Trophoblast cell (in vitro differentiated cells and primary cell): ENCODE results near the gene SPATA46.

Source experiments
- DNase-seq, 2 donors: peaks; one replicate each; pipeline ENCODE4 v3.0.0-alpha.2; 2016
- H2AFZ ChIP-seq: 2 replicates; pipeline ENCODE4 v1.6.1; 2013; ENCODE audit warnings: low read length, moderate library complexity, mild to moderate bottlenecking; ENCODE audit not compliant: insufficient read depth, poor library complexity
- H2AK5ac ChIP-seq: 2 replicates; pipeline ENCODE4 v1.6.1; 2013; ENCODE audit warnings: mild to moderate bottlenecking, low read length
- H2BK120ac ChIP-seq: 2 replicates; pipeline ENCODE4 v1.6.1; 2013; ENCODE audit warnings: low read length, mild to moderate bottlenecking, moderate library complexity; ENCODE audit not compliant: insufficient read depth, poor library complexity
- H2BK12ac ChIP-seq: 2 replicates; pipeline ENCODE4 v1.6.1; 2013; ENCODE audit warnings: mild to moderate bottlenecking, low read length, moderate library complexity
- H2BK5ac ChIP-seq: 2 replicates; pipeline ENCODE4 v1.6.1; 2013; ENCODE audit warnings: low read length, low read depth, moderate library complexity, mild to moderate bottlenecking; ENCODE audit not compliant: poor library complexity
- H3K14ac ChIP-seq: 2 replicates; pipeline ENCODE4 v1.6.1; 2013; ENCODE audit warnings: mild to moderate bottlenecking, low read length
- H3K18ac ChIP-seq: 2 replicates; pipeline ENCODE4 v1.6.1; 2013; ENCODE audit warnings: mild to moderate bottlenecking, low read length
- H3K23ac ChIP-seq: 2 replicates; pipeline ENCODE4 v1.6.1; 2013; ENCODE audit warnings: low read length
- H3K27ac ChIP-seq: 2 replicates; pipeline ENCODE4 v1.5.1; 2013; ENCODE audit warnings: low read depth, mild to moderate bottlenecking, inconsistent platforms, low read length, moderate library complexity
- H3K27me3 ChIP-seq: 2 replicates; pipeline ENCODE4 v1.6.1; 2013; ENCODE audit warnings: inconsistent platforms, mild to moderate bottlenecking, low read length, moderate library complexity; ENCODE audit not compliant: insufficient read depth
- H3K36me3 ChIP-seq, 2 experiments: 1 replicate in 1 of 2; 2 replicates in 1 of 2; pipeline ENCODE4 v1.6.1; 2013; ENCODE audit warnings: low read length in 2 of 2, mild to moderate bottlenecking in 2 of 2, moderate library complexity in 1 of 2; ENCODE audit not compliant: insufficient read depth in 2 of 2, control insufficient read depth in 1 of 2
- H3K4ac ChIP-seq: 2 replicates; pipeline ENCODE4 v1.6.1; 2013; ENCODE audit warnings: low read depth, mild to moderate bottlenecking, low read length, moderate library complexity
- H3K4me1 ChIP-seq, 2 experiments: 1 replicate in 1 of 2; 2 replicates in 1 of 2; pipeline ENCODE4 v1.6.1; 2013; ENCODE audit warnings: low read length in 2 of 2, mild to moderate bottlenecking in 2 of 2, moderate library complexity in 1 of 2; ENCODE audit not compliant: insufficient read depth in 2 of 2, control insufficient read depth in 1 of 2
- H3K4me2 ChIP-seq: 2 replicates; pipeline ENCODE4 v1.6.1; 2013; ENCODE audit warnings: inconsistent platforms, mild to moderate bottlenecking, low read length, moderate library complexity
- H3K4me3 ChIP-seq: 2 replicates; pipeline ENCODE4 v1.5.1; 2013; ENCODE audit warnings: mild to moderate bottlenecking, low read depth, low read length, inconsistent platforms
- H3K79me1 ChIP-seq: one replicate; pipeline ENCODE4 v1.6.1; 2013; ENCODE audit warnings: low read length
- H3K79me2 ChIP-seq: 2 replicates; pipeline ENCODE4 v1.6.1; 2013; ENCODE audit warnings: low read length, mild to moderate bottlenecking; ENCODE audit not compliant: control insufficient read depth, insufficient read depth, poor library complexity
- H3K9ac ChIP-seq: 2 replicates; pipeline ENCODE4 v1.6.1; 2013; ENCODE audit warnings: mild to moderate bottlenecking, low read length
- H3K9me3 ChIP-seq: 2 replicates; pipeline ENCODE4 v1.6.1; 2013; ENCODE audit warnings: low read depth, mild to moderate bottlenecking, control low read depth, inconsistent platforms, low read length; ENCODE audit not compliant: insufficient read depth
- H4K12ac ChIP-seq: 2 replicates; pipeline ENCODE4 v1.6.1; 2013; ENCODE audit warnings: low read depth, mild to moderate bottlenecking, low read length, moderate library complexity
- H4K8ac ChIP-seq: 2 replicates; pipeline ENCODE4 v1.6.1; 2013; ENCODE audit warnings: low read depth, mild to moderate bottlenecking, low read length, moderate library complexity
- H4K91ac ChIP-seq: one replicate; pipeline ENCODE4 v1.6.1; 2013; ENCODE audit warnings: low read depth, mild to moderate bottlenecking, low read length, moderate library complexity
- WGBS: extraction: QIAGEN DNeasy Blood & Tissue Kit; methylation state at CpG from one replicate; pipeline ENCODE4 v1.1.7; 2013; ENCODE audit warnings: missing lambda C conversion rate; ENCODE audit not compliant: insufficient read length, insufficient coverage; ENCODE audit errors: extremely low coverage; 5-methylcytosine and 5-hydroxymethylcytosine counted together

SPATA46 gene

DNA sequence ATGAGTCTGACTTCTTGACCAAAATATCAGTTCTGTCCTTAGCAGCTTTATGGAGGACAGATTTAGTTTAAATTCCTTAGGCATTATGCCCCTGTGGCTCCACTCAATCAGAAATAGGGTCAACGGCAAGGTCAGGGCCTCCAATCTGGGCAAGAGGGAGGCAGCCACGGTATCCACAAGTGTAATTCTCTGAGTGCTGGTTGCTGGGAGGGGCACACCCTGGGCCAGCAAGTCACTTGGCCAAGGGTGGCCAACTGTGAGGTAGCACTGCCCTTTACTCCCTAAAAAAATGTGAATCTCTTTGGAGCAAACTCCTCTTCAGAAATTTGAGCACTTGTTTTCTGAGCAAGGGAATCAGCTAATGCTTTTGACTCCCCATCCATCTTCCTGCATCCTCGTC, 12.8 kb downstream of the SPATA46 start:
- H3K23ac ChIP-seq, result no peak overlapping the region
- H3K14ac ChIP-seq, result no peak overlapping the region
- no peak overlapping the region for H2BK120ac ChIP-seq
- H3K27me3 ChIP-seq, result no peaks in the 10 kb centered on the region
- no peak overlapping the region for H3K4me3 ChIP-seq
- no peak overlapping the region for H3K18ac ChIP-seq
- H3K4ac ChIP-seq, result no peak overlapping the region
- no peak overlapping the region for H3K4me2 ChIP-seq
- no peak overlapping the region for H2BK5ac ChIP-seq
- H3K9ac ChIP-seq, result no peak overlapping the region
- H3K9me3 ChIP-seq, result no peaks in the 10 kb centered on the region
- no peak overlapping the region for H4K8ac ChIP-seq
- DNase-seq, result no peak
- no peak overlapping the region for H2AK5ac ChIP-seq
- peaks cover 9 to 10% of the 10 kb centered on the region in 2 experiments for H3K4me1 ChIP-seq
- H2BK12ac ChIP-seq, result no peak overlapping the region
- H3K27ac ChIP-seq, result no peak overlapping the region
- no peak overlapping the region for H2AFZ ChIP-seq
- H4K91ac ChIP-seq, result no peak overlapping the region
- no peaks in the 10 kb centered on the region for H3K79me2 ChIP-seq
- H4K12ac ChIP-seq, result no peak overlapping the region
- WGBS, result no CpG with 5 or more reads among the region's 3 CpGs
- peaks cover 2% of the 10 kb centered on the region for H3K79me1 ChIP-seq
- H3K36me3 ChIP-seq, result peaks cover 0 to 2% of the 10 kb centered on the region in 2 experiments

DNA sequence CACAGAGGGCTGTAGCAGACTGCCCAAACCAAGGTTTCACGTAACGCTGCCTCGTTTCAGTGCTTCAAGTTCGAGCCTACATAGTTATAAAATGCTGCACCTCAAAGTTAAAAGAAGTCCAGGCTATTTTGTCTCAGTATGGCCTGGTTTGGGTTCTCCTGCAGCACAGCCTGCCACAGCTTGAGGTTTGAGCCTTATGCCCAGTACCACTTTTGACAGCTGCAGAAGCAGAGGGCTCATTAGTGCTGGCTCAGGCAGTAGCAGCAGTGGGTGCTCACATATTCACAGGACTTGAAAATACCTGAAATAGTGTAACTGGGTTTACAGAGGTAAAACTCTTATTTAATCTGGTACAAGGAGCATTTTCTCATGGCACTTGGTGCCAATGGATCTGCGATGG, 15.3 kb downstream of the SPATA46 start:
- Histone ChIP-seq H4K91ac (no peak overlapping the region), H3K79me2 (no peaks in the 10 kb centered on the region), H3K14ac (no peak overlapping the region), H3K4me3 (no peak overlapping the region), H3K9me3 (no peaks in the 10 kb centered on the region), H3K4me2 (no peak overlapping the region), H4K12ac (no peak overlapping the region), H4K8ac (no peak overlapping the region), H3K18ac (no peak overlapping the region), H3K36me3 (peaks cover 0 to 3% of the 10 kb centered on the region in 2 experiments), H3K9ac (no peak overlapping the region), H2BK5ac (no peak overlapping the region), H3K4ac (no peak overlapping the region), H3K4me1 (no peaks in the 10 kb centered on the region), H3K79me1 (no peaks in the 10 kb centered on the region), H3K27me3 (no peaks in the 10 kb centered on the region), H2BK12ac (no peak overlapping the region), H3K27ac (no peak overlapping the region), H3K23ac (no peak overlapping the region), H2AK5ac (no peak overlapping the region), H2BK120ac (no peak overlapping the region), H2AFZ (no peak overlapping the region)
- DNase-seq, result no peak
- no CpG with 5 or more reads among the region's 5 CpGs for WGBS

- no peak overlapping the region for H2BK5ac ChIP-seq
- H3K4me2 ChIP-seq, result no peak overlapping the region
- no peak overlapping the region for H2AK5ac ChIP-seq
- H3K4me1 ChIP-seq, result no peaks in the 10 kb centered on the region
- no peak overlapping the region for H4K8ac ChIP-seq
- H2BK120ac ChIP-seq, result no peak overlapping the region
- no peak overlapping the region for H2BK12ac ChIP-seq
- no peak overlapping the region for H3K18ac ChIP-seq
- no peak overlapping the region for H3K4me3 ChIP-seq
- H3K27ac ChIP-seq, result no peak overlapping the region
- no peak overlapping the region for H3K14ac ChIP-seq
- H3K23ac ChIP-seq, result no peak overlapping the region
- no peak overlapping the region for H4K91ac ChIP-seq
- no peaks in the 10 kb centered on the region for H3K79me1 ChIP-seq
- peaks cover 0 to 3% of the 10 kb centered on the region in 2 experiments for H3K36me3 ChIP-seq
- H3K79me2 ChIP-seq, result no peaks in the 10 kb centered on the region
- H4K12ac ChIP-seq, result no peak overlapping the region
- H2AFZ ChIP-seq, result no peak overlapping the region
- no CpG with 5 or more reads among the region's 4 CpGs for WGBS
- H3K9ac ChIP-seq, result no peak overlapping the region
- DNase-seq, result no peak
- H3K27me3 ChIP-seq, result no peaks in the 10 kb centered on the region
- H3K9me3 ChIP-seq, result no peaks in the 10 kb centered on the region
- no peak overlapping the region for H3K4ac ChIP-seq
Observed at GRCh38 chr1:162360874-162361260, 15.8 kb downstream of the SPATA46 start.

DNA sequence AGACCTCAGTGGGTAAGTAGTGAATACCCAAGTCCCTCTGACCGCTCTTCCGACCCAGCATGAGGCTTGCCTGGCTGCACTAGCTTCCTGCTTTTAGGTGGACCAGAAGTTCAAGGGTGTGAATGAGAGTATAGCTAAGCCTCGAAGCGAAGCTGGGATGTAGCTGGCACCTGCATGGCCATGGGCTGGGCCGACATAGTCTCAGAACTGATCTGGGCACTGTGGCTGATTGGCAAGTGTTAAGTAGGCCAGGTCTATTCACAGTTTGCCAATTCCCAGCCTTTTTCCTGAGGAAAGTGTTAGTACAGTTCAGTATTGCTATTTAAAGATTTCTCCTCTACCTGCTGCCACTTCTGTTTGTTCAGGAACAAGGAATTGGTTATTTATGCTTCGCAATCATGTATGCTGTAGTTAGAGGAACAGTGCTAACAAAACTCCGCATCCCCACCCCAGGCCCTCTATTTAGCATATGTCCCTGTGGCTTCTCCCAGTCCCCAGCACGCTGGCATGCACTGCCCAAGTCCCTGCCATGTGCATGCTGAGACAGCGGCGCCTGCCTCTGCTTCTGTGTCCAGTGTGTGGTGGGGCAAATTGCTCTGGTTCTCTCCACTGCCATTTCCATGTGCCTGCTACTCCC, 16.3 kb downstream of the SPATA46 start:
- WGBS, result no CpG with 5 or more reads among the region's 10 CpGs
- Histone ChIP-seq H2AK5ac (no peak overlapping the region), H2BK120ac (no peak overlapping the region), H3K79me2 (no peaks in the 10 kb centered on the region), H3K18ac (no peak overlapping the region), H3K36me3 (peaks cover under 1 to 2% of the 10 kb centered on the region in 2 experiments), H3K27me3 (no peaks in the 10 kb centered on the region), H3K4me2 (no peak overlapping the region), H3K4me1 (no peaks in the 10 kb centered on the region), H3K23ac (no peak overlapping the region), H2AFZ (no peak overlapping the region), H3K4me3 (no peak overlapping the region), H2BK12ac (no peak overlapping the region), H2BK5ac (no peak overlapping the region), H4K91ac (no peak overlapping the region), H3K27ac (no peak overlapping the region), H4K12ac (no peak overlapping the region), H3K9me3 (no peaks in the 10 kb centered on the region), H3K79me1 (no peaks in the 10 kb centered on the region), H3K14ac (no peak overlapping the region), H4K8ac (no peak overlapping the region), H3K9ac (no peak overlapping the region), H3K4ac (no peak overlapping the region)
- no peak for DNase-seq
